ENCODE data around the gene KDM3B.
"Not testable (repeated sequence)": the region's sequence is repeated elsewhere in the genome, so short reads cannot be mapped to it uniquely, and the experiment has no call there.

Gene KDM3B

DNA sequence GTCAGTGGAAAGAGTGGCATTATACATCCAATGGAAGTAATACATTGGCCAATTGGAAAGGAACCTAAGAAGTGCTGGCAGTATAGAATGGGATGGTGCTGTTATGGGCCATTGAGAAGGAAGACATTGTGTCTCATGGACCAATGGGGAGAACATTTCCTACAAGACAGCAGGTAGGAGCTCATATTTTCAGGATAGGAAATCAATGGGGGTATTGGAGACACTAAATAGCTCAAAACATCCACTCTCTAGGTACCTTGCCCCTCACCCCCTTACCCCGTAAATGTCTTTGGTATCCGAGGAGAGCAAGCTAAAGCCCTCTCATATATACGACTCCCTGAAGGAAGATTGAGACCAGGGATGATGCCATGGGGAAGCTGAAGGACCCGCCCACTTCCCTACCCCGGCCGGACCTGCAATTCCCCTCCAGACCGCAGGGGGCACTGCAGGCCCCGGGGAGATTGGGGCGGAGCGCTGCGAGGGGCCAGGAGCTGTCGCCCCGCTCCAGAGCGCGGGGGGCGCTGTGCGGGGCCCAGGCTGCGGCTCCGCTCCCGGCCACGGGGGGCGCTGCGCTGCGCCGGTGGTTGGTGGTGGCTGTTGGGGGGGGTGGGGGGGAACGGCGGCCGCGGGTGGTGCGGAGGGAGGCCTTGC is at the start of gene KDM3B:
Gene KDM3B, plus strand, starts transcription at position 615 of the 651 bp plus-strand sequence. CDS start 111 bp downstream, outside the sequence.
- DNase-seq (ENCODE audit: low read depth), result peak; percentile 85

GRCh38 chr5:138303372-138303771 is 49.1 kb upstream of the KDM3B start:
- DNase-seq (ENCODE audit: low read depth), result peak; percentile 71

DNA sequence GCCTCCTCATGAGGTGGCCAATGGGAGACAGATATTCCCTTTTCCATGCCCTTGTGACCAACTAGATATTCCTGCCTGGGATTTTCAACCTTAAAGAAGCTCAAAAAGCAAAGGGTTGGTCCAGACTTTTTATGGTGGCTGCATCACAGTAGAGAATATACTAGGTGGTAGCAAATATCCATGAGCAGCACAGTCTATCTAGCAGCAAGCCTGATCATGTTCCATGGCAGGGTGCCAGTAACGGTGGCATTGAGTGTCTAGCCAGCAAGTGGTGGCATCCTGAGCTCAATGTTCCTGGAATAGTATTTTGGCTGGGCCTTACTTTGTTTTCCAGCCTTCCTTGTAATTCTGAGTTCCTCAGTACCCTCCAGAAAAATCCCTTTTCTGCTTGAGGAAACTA is 46.7 kb upstream of the KDM3B start:
- DNase-seq (ENCODE audit: low read depth), result no peak

- no peak for DNase-seq (ENCODE audit: low read depth)
These were observed 36.7 kb upstream of the KDM3B start for GRCh38 chr5:138315751-138316278.

- no peak for DNase-seq (ENCODE audit: low read depth)
These were observed 36.1 kb upstream of the KDM3B start for GRCh38 chr5:138316355-138316754.

GRCh38 chr5:138318211-138318610 is 34.3 kb upstream of the KDM3B start:
- DNase-seq (ENCODE audit: low read depth), result not testable (repeated sequence)

GRCh38 chr5:138330813-138331448 is 21.6 kb upstream of the KDM3B start:
- peak; percentile 67 for DNase-seq (ENCODE audit: low read depth)

DNA sequence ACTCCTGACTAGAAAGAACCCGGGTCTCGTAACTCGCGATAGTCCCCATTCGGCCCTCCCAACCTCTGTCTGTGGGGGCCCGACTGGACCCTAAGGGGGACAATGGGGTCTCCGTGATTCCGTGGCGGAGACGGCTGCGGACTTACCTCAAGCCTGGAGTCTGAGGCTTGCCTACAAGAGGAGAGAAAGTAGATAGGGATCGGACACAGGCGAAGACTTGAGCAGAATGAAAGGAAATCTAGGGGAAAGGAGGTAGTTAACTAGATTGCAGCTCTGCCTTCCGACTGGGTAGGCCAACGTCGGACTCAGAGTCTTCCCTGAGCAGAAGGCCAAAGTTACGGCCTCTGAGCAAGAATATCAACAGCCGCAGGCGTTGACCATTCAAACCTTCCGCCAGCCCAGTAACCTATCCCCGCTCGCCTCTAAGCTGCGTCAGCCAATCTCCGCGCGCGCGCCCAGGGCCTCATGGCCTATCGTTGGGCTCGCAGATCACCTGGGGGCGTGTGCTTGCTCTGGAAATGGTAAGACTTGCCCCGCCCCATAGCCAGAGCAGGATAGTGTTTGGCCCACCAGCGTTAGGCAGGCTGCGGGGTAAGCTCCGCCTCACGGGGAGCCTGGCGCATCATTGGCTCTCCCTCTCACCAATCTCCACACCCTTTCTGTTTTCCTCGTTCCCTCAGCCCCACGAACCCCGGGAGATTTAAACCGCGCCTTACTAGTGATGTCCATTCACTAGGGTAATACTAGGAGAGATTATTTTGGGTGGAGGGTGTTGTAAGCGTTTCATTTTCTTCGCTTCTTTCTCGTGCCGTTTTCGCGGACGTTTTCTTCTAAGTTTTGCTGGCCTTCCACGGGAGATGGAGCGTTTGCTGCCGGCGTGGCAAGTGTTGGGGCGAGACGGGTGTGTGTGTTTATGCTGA is 20.8 kb upstream of the KDM3B start, which contains the start of gene CDC25C:
Gene CDC25C, minus strand, starts transcription at position 356 of the 920 bp plus-strand sequence. CDS start 624 bp downstream, outside the sequence.
- DNase-seq (ENCODE audit: low read depth), result peak; percentile 100

DNA sequence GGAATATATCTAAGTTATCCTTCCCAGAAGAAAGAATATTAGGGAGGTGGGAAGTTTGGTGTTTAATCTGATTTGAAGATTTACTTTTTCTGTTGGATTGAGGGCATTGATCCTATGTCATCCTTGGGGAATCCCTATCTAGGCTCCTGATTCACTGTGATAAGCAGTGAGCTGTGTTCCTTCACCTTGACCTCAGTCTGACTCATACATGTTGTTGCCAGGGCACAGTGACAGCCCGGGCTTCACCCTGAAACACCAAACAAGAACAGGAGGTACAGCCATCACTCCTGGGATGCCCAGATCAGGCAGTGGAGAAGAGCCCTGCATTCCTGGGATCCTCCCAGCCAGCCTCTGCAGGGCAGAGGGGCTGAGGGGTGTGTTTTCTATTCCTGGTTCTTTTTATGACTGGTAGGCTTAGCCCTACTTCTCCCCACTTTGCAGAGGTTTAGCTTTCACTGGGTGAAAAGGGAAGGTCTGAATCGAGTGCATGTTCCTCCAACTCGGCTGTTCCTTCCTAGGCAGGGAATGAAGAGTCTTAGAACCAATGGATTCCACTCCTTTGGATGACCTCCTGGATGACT is 17.5 kb upstream of the KDM3B start:
- peak; percentile 63 for DNase-seq (ENCODE audit: low read depth)

DNA sequence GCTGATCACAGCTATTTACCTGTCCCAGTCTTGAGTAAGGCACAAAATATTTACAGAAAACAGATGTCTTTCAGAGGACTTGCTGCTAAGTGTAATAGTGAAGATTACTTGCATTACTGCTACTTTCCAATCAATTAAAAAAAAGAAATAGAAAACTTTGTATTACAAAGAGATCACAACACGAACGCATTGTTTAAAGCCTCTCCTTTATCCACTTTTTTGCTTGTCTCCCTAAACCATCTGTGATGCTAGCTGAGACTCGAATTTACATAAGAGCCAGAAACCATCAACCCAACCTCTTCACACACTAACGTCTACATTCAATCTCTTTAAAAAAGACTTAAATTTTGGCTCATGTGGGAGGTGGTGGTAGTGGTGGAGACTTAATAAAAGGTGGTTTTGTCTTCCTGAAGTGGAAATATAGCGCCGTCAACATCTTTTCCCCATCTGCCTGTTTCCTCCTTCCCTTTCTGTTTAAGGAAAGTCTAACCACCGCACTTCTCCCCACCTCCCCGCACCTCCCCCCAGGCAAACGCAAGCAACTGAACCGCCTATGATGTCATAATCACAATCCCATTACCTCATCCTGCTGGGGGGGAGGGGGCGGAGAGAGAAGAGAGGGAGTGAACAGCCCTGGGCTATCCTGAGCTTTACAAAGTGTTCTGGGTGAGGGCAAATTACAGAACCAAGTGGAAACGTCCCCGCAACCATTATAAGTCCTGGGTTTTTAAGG is 15.4 kb upstream of the KDM3B start:
- peak; percentile 81 for DNase-seq (ENCODE audit: low read depth)

GRCh38 chr5:138337685-138338410 is 14.6 kb upstream of the KDM3B start, which contains the start of gene FAM53C:
Gene FAM53C, plus strand, starts transcription at chr5:138338266. Its CDS starts 3,070 bp downstream, at chr5:138341336.
- peak; percentile 92 for DNase-seq (ENCODE audit: low read depth)

GRCh38 chr5:138338411-138339090 is 13.9 kb upstream of the KDM3B start:
- no peak for DNase-seq (ENCODE audit: low read depth)

GRCh38 chr5:138339091-138339456 is 13.4 kb upstream of the KDM3B start:
- peak; percentile 24 for DNase-seq (ENCODE audit: low read depth)

- no peak for DNase-seq (ENCODE audit: low read depth)
These were observed 13.0 kb upstream of the KDM3B start for GRCh38 chr5:138339464-138339863.

DNA sequence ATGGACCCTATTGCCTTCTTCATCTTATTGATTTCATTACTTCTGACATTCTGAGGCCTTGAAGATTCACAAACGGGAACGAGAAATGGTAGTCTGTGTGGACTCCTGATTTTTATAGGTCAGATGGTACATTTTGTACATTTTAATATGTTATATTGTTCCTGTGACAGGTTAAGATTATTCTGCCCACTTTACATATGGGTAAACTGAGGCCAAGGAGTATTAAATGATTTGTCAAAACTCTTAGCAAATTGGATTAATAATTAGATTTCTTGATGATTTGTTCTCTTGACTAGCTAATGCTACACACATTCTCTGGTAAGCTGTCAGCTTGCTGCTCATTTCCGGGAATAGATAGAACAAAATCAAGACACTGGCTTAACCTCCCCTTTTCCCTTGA is 12.5 kb upstream of the KDM3B start:
- no peak for DNase-seq (ENCODE audit: low read depth)

DNA sequence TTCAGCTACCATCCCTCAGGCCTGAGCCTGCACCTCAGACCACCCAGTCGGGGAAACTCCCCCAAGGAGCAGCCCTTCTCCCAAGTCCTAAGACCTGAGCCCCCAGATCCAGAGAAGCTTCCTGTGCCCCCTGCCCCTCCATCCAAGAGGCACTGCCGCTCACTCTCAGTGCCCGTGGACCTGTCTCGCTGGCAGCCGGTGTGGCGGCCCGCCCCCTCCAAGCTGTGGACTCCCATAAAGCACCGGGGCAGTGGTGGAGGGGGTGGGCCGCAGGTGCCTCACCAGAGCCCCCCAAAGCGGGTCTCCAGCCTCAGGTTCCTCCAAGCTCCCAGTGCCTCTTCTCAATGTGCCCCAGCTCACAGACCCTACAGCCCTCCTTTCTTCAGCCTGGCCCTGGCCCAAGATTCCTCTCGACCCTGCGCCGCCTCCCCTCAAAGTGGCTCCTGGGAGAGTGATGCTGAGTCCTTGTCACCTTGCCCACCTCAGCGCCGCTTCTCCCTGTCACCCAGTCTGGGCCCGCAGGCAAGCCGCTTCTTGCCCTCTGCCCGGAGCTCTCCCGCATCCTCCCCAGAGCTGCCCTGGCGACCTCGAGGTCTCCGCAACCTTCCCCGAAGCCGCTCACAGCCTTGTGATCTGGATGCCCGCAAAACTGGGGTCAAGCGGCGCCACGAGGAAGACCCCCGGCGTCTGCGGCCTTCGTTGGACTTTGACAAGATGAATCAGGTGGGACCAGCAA is 7.4 kb upstream of the KDM3B start:
- no peak for DNase-seq (ENCODE audit: low read depth)

DNA sequence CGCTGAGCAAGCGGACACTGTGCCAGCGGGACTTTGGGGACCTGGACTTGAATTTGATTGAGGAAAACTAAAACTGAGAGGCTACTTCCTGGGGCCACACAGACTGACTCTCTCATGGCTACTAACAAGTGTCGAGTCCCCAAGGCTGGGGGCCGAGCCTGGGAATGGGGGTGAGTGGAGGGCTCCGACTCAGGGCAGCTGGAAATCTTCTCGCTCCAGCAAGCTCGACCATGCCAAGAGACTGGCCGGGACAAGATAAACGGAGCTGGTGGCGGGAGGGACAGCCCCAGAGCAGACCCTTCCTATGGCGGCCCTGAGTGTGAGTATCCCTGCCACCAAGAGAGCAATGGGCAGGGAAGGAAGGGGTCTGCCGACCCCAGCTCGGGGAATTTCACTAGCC is 5.6 kb upstream of the KDM3B start:
- DNase-seq (ENCODE audit: low read depth), result no peak

DNA sequence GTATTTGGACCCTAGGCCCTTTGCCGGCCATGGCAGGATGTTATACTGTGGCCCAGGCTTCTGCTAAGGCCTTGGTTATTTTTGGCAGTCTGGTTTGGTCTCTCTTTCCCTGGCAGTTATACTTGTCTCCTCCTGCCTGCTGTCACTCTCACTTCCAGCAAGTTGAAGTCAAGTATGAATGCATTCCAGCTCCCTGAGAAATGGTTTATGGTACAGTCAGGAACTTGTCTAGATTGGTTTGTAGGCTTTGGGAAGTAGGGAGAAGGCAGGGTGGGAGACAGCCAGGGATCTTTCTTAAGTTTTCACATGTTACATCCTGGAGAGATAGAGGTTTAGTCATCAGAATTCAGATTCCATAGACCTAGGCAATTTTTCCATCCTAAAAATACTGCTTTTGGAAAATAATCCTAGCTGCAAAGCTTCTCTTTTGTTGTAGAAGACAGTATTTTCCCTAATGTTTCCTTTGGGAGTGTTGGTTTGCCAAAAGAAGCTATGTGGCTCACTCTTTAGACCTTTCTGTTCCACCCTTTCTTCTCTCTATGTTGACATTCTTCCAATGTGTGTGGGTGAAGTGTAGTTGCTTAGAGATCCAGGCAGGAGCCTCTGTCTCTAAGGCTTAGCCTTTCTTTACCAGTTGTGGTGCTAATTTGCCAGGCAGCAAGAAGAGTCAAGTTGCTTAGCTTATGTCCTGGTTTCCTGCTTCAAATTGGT is 2.5 kb upstream of the KDM3B start:
- no peak for DNase-seq (ENCODE audit: low read depth)

- no peak for DNase-seq (ENCODE audit: low read depth)
These were observed 2.0 kb upstream of the KDM3B start for GRCh38 chr5:138350563-138350890.
